Hepatocyte (in vitro differentiated cells): Measurements from ENCODE around the gene CREBL2. TPM values are rescaled to one million over a fixed set of nuclear protein-coding genes. Genes with fewer than 3 reads are reported as not detected.

Source experiments
- DNase-seq: peaks from one replicate; pipeline ENCODE4 v3.0.0-alpha.2; 2016; ENCODE audit warnings: low spot score
- H2AFZ ChIP-seq: fragments of 200-600 bp; sonication (generic); 2 replicates; pipeline ENCODE4 v1.6.0; 2016; ENCODE audit warnings: antibody characterized with exemption, mild to moderate bottlenecking
- H3K27ac ChIP-seq: fragments of 200-600 bp; sonication (generic); 2 replicates; pipeline ENCODE4 v1.5.1; 2016; ENCODE audit warnings: mild to moderate bottlenecking
- H3K27me3 ChIP-seq: fragments of 200-600 bp; sonication (generic); 2 replicates; pipeline ENCODE4 v1.6.1; 2016
- H3K36me3 ChIP-seq: fragments of 200-600 bp; sonication (generic); replicated peaks from 2 replicates; pipeline ENCODE4 v1.5.1; 2016; ENCODE audit warnings: low read depth; ENCODE audit not compliant: insufficient read depth
- H3K4me1 ChIP-seq: fragments of 200-600 bp; sonication (generic); 2 replicates; pipeline ENCODE4 v1.5.1; 2016; ENCODE audit warnings: mild to moderate bottlenecking, moderate library complexity; ENCODE audit not compliant: insufficient read depth
- H3K4me2 ChIP-seq: fragments of 200-600 bp; sonication (generic); 2 replicates; pipeline ENCODE4 v1.6.0; 2016
- H3K4me3 ChIP-seq: fragments of 200-600 bp; sonication (generic); 2 replicates; pipeline ENCODE4 v1.5.1; 2016; ENCODE audit warnings: mild to moderate bottlenecking
- H3K79me2 ChIP-seq: fragments of 200-600 bp; sonication (generic); 2 replicates; pipeline ENCODE4 v1.6.0; 2017; ENCODE audit warnings: mild to moderate bottlenecking
- H3K9me2 ChIP-seq: fragments of 200-600 bp; sonication (generic); replicated peaks from 2 replicates; pipeline ENCODE4 v1.6.0; 2017; ENCODE audit warnings: mild to moderate bottlenecking; ENCODE audit not compliant: insufficient read depth
- H3K9me3 ChIP-seq: fragments of 200-600 bp; sonication (generic); 2 replicates; pipeline ENCODE4 v1.5.1; 2016; ENCODE audit warnings: low read depth, mild to moderate bottlenecking
- H4K20me1 ChIP-seq: fragments of 200-600 bp; sonication (generic); 2 replicates; pipeline ENCODE4 v1.6.0; 2016; ENCODE audit warnings: mild to moderate bottlenecking; ENCODE audit not compliant: insufficient read depth, poor library complexity, severe bottlenecking
- EZH2 ChIP-seq: fragments of 200-600 bp; sonication (generic); IDR thresholded peaks from 2 replicates; pipeline ENCODE4 v1.6.1; 2016; ENCODE audit warnings: antibody characterized with exemption, mild to moderate bottlenecking, borderline replicate concordance
- EZH2phosphoT487 ChIP-seq: fragments of 200-600 bp; sonication (generic); IDR thresholded peaks from one replicate; pipeline ENCODE4 v1.6.1; 2018; ENCODE audit warnings: antibody characterized with exemption, mild to moderate bottlenecking, low read depth, moderate library complexity; ENCODE audit not compliant: unreplicated experiment, severe bottlenecking
- WGBS: methylation state at CpG from one replicate; pipeline ENCODE4 v1.1.6; 2016; ENCODE audit warnings: low lambda C conversion rate; ENCODE audit errors: missing lambda C conversion rate; 5-methylcytosine and 5-hydroxymethylcytosine counted together
- polyA plus RNA-seq: library from polyadenylated mRNA; unstranded; fragments of >200 nt; fragmentation: Nextera tagmentation; extraction: Ambion mirVana; gene quantifications from 2 replicates; pipeline ENCODE4 v1.2.1, GENCODE V29; 2016
- total RNA-seq: library from RNA; depleted of rRNA; stranded (reverse); fragments of >200 nt; gene quantifications from 2 replicates; pipeline ENCODE4 v1.2.3, GENCODE V29; 2014
- TF ChIP-seq, protein P1 (sequence below): fragments of 200-600 bp; sonication (generic); IDR thresholded peaks from 2 replicates; pipeline ENCODE4 v1.5.1; 2016; ENCODE audit warnings: antibody characterized with exemption, mild to moderate bottlenecking; ENCODE audit not compliant: poor library complexity

CREBL2 gene
- total and polyA plus RNA-seq, 2 experiments from 2014 or later: 11.4 to 19.4 TPM

DNA sequence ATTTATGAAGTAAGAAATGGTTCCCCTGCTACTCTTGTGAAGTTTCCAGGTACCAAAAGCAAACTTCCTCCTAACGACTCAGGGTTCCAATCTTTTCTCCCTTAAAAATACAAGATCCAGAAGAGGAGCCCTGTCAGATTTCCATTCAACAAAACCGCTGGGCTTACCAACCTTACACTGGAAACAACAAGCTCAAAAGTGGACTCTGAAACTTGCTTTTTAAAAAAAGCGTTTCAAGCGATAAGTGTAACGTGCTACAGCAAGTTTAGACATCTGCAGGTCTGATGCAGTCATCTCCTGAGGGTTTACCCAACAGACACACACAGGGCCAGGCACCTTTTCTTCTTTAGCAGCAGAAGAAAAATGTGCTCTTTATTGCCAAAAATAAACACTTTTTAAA lies 6.9 kb upstream of the CREBL2 start:
- Histone ChIP-seq H3K4me3 (no peak overlapping the region), H3K4me1 (no peaks in the 10 kb centered on the region), H3K79me2 (no peaks in the 10 kb centered on the region), H3K4me2 (no peak overlapping the region), H3K27ac (no peak overlapping the region), H3K9me3 (no peaks in the 10 kb centered on the region), H3K27me3 (no peaks in the 10 kb centered on the region), H3K9me2 (no peaks in the 10 kb centered on the region), H4K20me1 (no peaks in the 10 kb centered on the region), H3K36me3 (no peaks in the 10 kb centered on the region), H2AFZ (no peak overlapping the region)
- TF ChIP-seq EZH2 (no peak), EZH2phosphoT487 (no peak)
- TF ChIP-seq, protein P1, sequence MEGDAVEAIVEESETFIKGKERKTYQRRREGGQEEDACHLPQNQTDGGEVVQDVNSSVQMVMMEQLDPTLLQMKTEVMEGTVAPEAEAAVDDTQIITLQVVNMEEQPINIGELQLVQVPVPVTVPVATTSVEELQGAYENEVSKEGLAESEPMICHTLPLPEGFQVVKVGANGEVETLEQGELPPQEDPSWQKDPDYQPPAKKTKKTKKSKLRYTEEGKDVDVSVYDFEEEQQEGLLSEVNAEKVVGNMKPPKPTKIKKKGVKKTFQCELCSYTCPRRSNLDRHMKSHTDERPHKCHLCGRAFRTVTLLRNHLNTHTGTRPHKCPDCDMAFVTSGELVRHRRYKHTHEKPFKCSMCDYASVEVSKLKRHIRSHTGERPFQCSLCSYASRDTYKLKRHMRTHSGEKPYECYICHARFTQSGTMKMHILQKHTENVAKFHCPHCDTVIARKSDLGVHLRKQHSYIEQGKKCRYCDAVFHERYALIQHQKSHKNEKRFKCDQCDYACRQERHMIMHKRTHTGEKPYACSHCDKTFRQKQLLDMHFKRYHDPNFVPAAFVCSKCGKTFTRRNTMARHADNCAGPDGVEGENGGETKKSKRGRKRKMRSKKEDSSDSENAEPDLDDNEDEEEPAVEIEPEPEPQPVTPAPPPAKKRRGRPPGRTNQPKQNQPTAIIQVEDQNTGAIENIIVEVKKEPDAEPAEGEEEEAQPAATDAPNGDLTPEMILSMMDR: no peak
- WGBS: 88% methylated on average over 5 of the region's 5 CpGs
- DNase-seq: no peak

DNA sequence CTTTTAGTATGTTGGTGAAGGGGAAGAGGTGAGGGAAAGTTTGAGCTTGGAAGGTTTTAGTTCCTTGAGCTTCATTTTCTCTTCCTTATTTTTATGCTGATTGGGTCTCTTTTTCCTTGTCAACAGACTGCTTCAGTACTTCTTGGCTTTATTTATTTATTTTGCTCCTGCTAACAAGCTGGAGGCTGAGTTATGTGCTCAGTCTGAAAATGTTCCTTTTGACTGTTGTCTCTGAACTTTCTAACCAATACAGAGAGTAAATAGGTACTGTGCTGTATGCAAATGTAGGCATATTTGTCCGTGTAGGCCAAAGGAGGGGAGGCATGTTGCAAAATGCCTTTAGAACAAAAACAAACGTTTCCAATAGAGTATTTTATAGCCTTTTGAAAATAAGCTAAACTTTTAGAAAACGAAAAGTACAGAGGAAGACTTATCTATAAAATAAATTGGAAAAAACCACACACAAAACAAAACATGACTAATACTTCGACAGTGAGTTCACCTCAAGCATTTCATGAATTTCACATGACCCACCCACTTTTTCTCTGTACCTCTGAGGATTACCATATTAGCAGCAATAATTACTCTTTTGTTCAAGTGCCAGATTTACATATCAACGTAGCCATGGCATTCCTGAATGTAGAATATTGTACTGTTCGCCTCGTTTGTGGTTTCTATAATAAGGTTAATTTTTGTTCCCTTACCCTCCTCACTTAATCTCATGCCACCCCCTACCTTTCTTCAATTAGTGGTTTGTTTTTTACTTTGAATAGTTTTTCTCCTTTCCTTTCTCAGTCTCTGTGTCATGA lies 4.7 kb upstream of the CREBL2 start:
- H3K4me2 ChIP-seq: no peak overlapping the region
- H3K9me2 ChIP-seq: no peaks in the 10 kb centered on the region
- no peaks in the 10 kb centered on the region for H3K27me3 ChIP-seq
- no peak for TF ChIP-seq EZH2
- TF ChIP-seq, protein P1: no peak
- no peak for TF ChIP-seq EZH2phosphoT487
- H2AFZ ChIP-seq: peak overlapping the region; percentile 40
- H3K79me2 ChIP-seq: no peaks in the 10 kb centered on the region
- H4K20me1 ChIP-seq: no peaks in the 10 kb centered on the region
- no peaks in the 10 kb centered on the region for H3K36me3 ChIP-seq
- WGBS: 63% methylated on average over 7 of the region's 7 CpGs
- peak overlapping the region; percentile 37 for H3K27ac ChIP-seq
- H3K4me3 ChIP-seq: no peak overlapping the region
- H3K4me1 ChIP-seq: no peaks in the 10 kb centered on the region
- H3K9me3 ChIP-seq: no peaks in the 10 kb centered on the region
- DNase-seq: no peak

DNA sequence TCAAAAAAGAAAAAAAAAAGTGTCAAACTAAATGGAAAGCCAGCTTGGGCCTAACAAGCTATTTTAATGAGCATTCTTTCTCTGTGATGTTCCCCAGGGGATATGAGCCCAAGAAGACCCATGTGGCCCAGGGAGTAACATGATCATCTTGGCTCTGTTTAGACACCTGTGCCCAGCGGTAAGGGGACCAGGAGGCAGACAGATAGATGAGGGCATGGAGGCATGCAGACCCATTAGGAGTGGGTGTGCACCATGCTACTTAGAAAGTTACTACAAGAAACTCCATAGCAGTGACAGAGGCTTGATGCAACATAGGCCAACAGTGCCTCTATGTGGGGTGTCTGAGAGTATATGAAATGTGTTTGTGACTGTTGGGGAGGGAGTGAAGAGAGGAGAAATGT lies 3.1 kb upstream of the CREBL2 start:
- TF ChIP-seq, protein P1: no peak
- no peaks in the 10 kb centered on the region for H3K9me3 ChIP-seq
- H4K20me1 ChIP-seq: no peaks in the 10 kb centered on the region
- no peak overlapping the region for H3K4me2 ChIP-seq
- H3K4me3 ChIP-seq: no peak overlapping the region
- DNase-seq: no peak
- WGBS: 90% methylated on average over 1 of the region's 1 CpG
- H3K27me3 ChIP-seq: no peaks in the 10 kb centered on the region
- no peaks in the 10 kb centered on the region for H3K9me2 ChIP-seq
- no peak overlapping the region for H3K27ac ChIP-seq
- H3K4me1 ChIP-seq: peaks cover 6% of the 10 kb centered on the region
- no peak overlapping the region for H2AFZ ChIP-seq
- no peaks in the 10 kb centered on the region for H3K36me3 ChIP-seq
- peaks cover 10% of the 10 kb centered on the region for H3K79me2 ChIP-seq
